Kidney (tissue), 14 donors: ENCODE measurements around the gene ZNF276. TPM values are rescaled to one million over a fixed set of nuclear protein-coding genes. Genes with fewer than 3 reads are reported as not detected.

Source experiments
- DNase-seq, 5 donors: peaks; one replicate each; pipeline ENCODE4 v3.0.0-alpha.2; 2013 to 2020
- FAIRE-seq: peaks from 2 replicates; lab custom pipeline; 2012; peaks lifted over from hg19 to GRCh38; lab: Jason Lieb, UNC
- H3K27ac ChIP-seq, 2 donors: one replicate each; pipeline ENCODE4 v1.7.0; 2013; ENCODE audit warnings: low read depth in 2 of 2, low read length in 2 of 2, inconsistent platforms in 1 of 2
- H3K27me3 ChIP-seq: one replicate; pipeline ENCODE4 v1.7.1; 2013; ENCODE audit warnings: low read length, inconsistent platforms; ENCODE audit not compliant: control insufficient read depth, insufficient read depth
- H3K36me3 ChIP-seq, 3 donors: one replicate each; pipeline versions ENCODE4 v1.7.0 to v1.7.1; 2013; ENCODE audit warnings: low read length in 3 of 3, control low read depth in 1 of 3, inconsistent platforms in 1 of 3; ENCODE audit not compliant: insufficient read depth in 3 of 3, control insufficient read depth in 2 of 3
- H3K4me1 ChIP-seq, 3 donors: one replicate each; pipeline versions ENCODE4 v1.7.0 to v1.7.1; 2013; ENCODE audit warnings: low read length in 3 of 3, inconsistent platforms in 1 of 3, low read depth in 1 of 3; ENCODE audit not compliant: control insufficient read depth in 2 of 3, insufficient read depth in 2 of 3
- H3K4me3 ChIP-seq, 3 donors: one replicate each; pipeline versions ENCODE4 v1.7.0 to v1.8.1; 2013; ENCODE audit warnings: low read length in 3 of 3, control low read depth in 1 of 3, inconsistent platforms in 1 of 3
- H3K9ac ChIP-seq, 3 donors: one replicate each; pipeline versions ENCODE4 v1.7.0 to v1.7.1; 2013; ENCODE audit warnings: low read length in 3 of 3, control low read depth in 1 of 3, inconsistent platforms in 1 of 3
- H3K9me3 ChIP-seq, 3 donors: one replicate each; pipeline versions ENCODE4 v1.7.0 to v1.7.1; 2013; ENCODE audit warnings: low read length in 3 of 3, control low read depth in 1 of 3, inconsistent platforms in 1 of 3; ENCODE audit not compliant: control insufficient read depth in 2 of 3, insufficient read depth in 1 of 3
- intact Hi-C: fragments of 100-400 bp; cut with DNase I; formaldehyde crosslinking; loops from one replicate; pipeline ENCODE4 v1.11.1; 2022
- polyA plus RNA-seq: library from polyadenylated mRNA; stranded (reverse); fragments of 350-450 nt; fragmentation: Illumina TruSeq; extraction: RNeasy Lipid Tissue Mini Kit (QIAGEN cat#74804); gene quantifications from one replicate; pipeline ENCODE4 v1.2.3, GENCODE V29; 2014; ENCODE audit warnings: low read depth, low replicate concordance; ENCODE audit not compliant: insufficient read depth
- total RNA-seq: library from RNA; stranded (reverse); fragmentation: NEBNext Ultra II Directional; extraction: Animal tissue kit (Norgen Biotek cat#: 25700); gene quantifications from one replicate; pipeline ENCODE4 v1.2.1, GENCODE V29; 2021
- TF ChIP-seq, protein P1 (sequence below): IDR thresholded peaks from 3 replicates; pipeline ENCODE4 v1.5.1; 2012; ENCODE audit warnings: mild to moderate bottlenecking, moderate library complexity, borderline replicate concordance; ENCODE audit not compliant: insufficient read depth; ENCODE audit errors: extremely low read depth
- donor health status: control.
- donor health status: control.
- donor health status: control.
- donor health status: control.
- donor health status: control.
- donor health status: DM: yes; HTN: yes; CAD: no.
- donor health status: Normal renal cell carcinoma (clear cell type).

Gene ZNF276
- total and polyA plus RNA-seq, 2 donors from 2014 or later = 16.4 to 35.4 TPM

DNA sequence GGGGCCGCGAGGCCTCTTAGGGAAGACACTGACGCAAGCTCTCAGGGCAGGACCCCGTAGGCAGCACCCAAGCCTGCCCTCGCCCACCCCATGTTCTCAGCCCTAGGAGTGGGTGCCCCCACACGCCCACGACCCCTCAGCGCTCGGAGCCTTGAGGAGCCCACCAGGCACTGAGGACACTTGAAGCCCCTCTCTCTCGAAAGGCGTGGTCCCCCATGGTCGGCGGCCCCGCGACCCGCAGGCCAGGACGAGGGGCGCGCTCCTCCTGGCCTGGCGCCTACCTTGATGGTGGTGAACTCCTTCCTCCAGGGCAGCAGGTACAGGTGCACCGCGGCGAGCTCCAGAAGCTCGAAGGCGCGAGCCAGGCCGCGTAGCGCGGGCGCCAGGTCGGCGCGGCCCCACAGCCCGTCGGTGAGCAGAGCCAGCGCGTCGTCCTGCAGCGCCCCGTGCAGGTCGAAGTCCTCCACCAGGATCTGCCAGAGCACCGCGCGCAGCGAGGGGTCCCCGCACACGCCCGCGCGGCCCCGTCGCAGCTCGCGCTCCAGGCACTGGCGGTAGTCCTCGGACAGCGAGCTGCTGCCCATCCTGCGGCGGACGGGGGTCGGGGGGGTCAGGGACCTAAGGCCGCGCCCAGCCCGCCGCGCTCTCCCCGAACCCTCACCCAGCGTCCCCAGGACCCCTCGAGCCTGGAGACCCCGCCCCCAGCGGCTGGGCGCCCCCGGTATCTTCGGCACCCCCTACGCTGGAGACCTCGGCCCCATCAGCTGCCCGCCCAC lies 20.5 kb upstream of the ZNF276 start:
- no peak for FAIRE-seq
- Histone ChIP-seq H3K36me3 (no peaks in the 10 kb centered on the region), H3K9ac (peak overlapping the region in 2 of 3 donors; percentile 71 to 93), H3K9me3 (no peaks in the 10 kb centered on the region), H3K27me3 (no peaks in the 10 kb centered on the region), H3K27ac (peak overlapping the region; percentile 95 to 97), H3K4me3 (peak overlapping the region in 2 of 3 donors; percentile 68 to 80), H3K4me1 (peaks cover 0 to 14% (median 5%) of the 10 kb centered on the region in 3 donors)
- intact Hi-C loops = loop anchor here (10.0 kb wide), 1 partner anchor 164 kb away; no protein-coding TSS in a partner anchor
- peak in 4 of 5 donors; percentile 68 to 90 (median 75) for DNase-seq
- TF ChIP-seq, protein P1, sequence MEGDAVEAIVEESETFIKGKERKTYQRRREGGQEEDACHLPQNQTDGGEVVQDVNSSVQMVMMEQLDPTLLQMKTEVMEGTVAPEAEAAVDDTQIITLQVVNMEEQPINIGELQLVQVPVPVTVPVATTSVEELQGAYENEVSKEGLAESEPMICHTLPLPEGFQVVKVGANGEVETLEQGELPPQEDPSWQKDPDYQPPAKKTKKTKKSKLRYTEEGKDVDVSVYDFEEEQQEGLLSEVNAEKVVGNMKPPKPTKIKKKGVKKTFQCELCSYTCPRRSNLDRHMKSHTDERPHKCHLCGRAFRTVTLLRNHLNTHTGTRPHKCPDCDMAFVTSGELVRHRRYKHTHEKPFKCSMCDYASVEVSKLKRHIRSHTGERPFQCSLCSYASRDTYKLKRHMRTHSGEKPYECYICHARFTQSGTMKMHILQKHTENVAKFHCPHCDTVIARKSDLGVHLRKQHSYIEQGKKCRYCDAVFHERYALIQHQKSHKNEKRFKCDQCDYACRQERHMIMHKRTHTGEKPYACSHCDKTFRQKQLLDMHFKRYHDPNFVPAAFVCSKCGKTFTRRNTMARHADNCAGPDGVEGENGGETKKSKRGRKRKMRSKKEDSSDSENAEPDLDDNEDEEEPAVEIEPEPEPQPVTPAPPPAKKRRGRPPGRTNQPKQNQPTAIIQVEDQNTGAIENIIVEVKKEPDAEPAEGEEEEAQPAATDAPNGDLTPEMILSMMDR = peak; percentile 22

DNA sequence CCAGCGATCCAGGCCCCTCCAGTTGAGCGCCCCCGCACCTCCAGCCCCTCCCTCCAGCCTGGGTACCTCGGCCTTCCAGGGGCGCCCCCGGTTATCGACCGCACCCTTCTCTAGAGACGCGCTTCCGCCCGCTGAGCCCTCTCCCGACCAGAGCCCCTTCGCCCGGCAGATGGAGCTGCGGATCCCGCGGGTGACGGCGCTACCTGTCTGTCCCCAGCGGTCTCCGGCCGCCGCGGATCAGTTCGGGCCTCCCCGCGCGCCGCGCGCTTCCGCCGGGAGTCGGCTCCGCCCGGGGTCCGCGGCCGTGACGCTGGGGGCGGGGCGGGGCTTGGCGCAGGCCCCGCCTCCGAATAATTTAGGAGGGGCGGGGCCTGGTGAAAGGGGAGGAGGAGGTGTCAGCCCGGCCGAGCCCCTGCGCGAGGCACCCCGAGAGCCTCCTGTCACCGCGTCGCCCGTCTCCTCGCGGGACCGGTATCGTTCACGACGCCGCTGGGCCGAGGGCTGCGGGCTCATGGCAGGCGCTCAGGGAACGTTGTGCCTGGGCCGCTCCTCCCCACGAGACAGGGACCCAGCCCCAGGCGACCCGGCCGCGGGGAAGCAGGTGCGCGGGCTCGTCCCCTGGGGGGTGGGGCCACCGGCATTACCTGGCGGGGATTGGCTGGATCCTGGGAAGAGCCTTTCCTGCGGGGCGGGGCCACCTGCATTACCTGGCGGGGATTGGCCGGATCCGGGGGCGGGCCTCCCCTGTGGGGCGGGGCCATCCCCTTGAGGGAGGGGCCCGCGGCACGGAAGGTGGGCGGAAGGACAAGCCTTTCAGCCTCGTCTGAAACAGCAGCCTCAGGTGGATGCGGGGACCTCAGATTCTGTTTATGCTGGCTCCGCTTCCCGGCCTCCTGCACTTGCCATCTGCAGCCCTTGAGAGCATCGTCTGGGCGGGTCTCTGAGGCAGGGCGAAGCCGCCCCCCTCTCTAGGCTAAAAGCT lies 19.6 kb upstream of the ZNF276 start, which contains the start of gene SPATA2L:
SPATA2L (minus strand) TSS at position 281 of the 982 bp plus-strand sequence. CDS start 473 bp downstream, outside the sequence.
- TF ChIP-seq, protein P1 = peak; percentile 12
- Histone ChIP-seq H3K4me3 (peak within 1 kb of the TSS in 2 of 3 donors; percentile 68 to 80), H3K9ac (peak within 1 kb of the TSS in 2 of 3 donors; percentile 71 to 93), H3K9me3 (no peaks in the 10 kb centered on the region), H3K27ac (peak within 1 kb of the TSS; percentile 95 to 97), H3K36me3 (no peaks in the 10 kb centered on the region), H3K27me3 (no peaks in the 10 kb centered on the region), H3K4me1 (peaks cover 0 to 14% (median 5%) of the 10 kb centered on the region in 3 donors)
- peak; percentile 97 to 98 (median 97) for DNase-seq
- intact Hi-C loops = loop anchor here (10.0 kb wide), 1 partner anchor 163 kb away; no protein-coding TSS in a partner anchor
- no peak for FAIRE-seq

DNA sequence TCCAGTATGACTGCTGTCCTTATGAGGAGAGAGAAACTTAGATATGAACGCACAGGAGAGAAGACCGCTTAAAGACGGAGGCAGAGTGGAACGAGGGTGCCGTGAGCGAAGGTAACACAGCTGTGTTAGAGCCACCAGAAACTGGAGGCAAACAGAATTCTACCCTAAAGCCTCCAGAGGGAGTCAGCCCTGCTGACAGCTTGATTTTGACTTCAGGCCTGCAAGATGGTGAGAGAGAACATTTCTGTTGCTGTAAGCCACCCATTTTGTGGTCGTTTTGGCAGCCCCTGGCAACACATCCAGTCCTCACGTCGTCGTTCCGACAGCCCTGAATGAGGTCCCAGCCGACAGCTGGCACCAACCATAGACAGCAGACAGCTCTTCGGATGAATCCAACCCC lies 17.1 kb upstream of the ZNF276 start:
- FAIRE-seq = no peak
- intact Hi-C loops = loop anchor here (10.0 kb wide), 1 partner anchor 161 kb away; no protein-coding TSS in a partner anchor

More for the DNA sequence above, 17.1 kb upstream of the ZNF276 start:
- H3K9me3 ChIP-seq = no peaks in the 10 kb centered on the region
- H3K4me3 ChIP-seq = no peak overlapping the region
- TF ChIP-seq, protein P1 = no peak
- peak in 1 of 5 donors; percentile 55 for DNase-seq
- H3K36me3 ChIP-seq = no peaks in the 10 kb centered on the region
- H3K27me3 ChIP-seq = no peaks in the 10 kb centered on the region
- no peak overlapping the region for H3K27ac ChIP-seq
- H3K4me1 ChIP-seq = peaks cover 0 to 14% (median 5%) of the 10 kb centered on the region in 3 donors
- no peak overlapping the region for H3K9ac ChIP-seq
